Activated CD8-positive, alpha-beta T cell treated with anti-CD3 and anti-CD28 coated beads for 36 hours (primary cell): Measurements from ENCODE around the gene NSD1. TPM values are rescaled to one million over a fixed set of nuclear protein-coding genes. Genes with fewer than 3 reads are reported as not detected.

ENCODE experiments used
- ATAC-seq: fragments of 200-7000 bp; cut with Tn5 transposase; one replicate; pipeline ENCODE4 v1.10.0; 2021; ENCODE audit warnings: mild to moderate bottlenecking, moderate library complexity
- CTCF ChIA-PET: fragments of 350-600 bp; sonication (Branson Sonifier 250); formaldehyde crosslinking; loops from one replicate; lab custom pipeline; 2021; ENCODE audit warnings: antibody characterized with exemption; lab: Charles Lee
- POLR2A ChIA-PET: fragments of 350-600 bp; sonication (Branson Sonifier 250); formaldehyde crosslinking; loops from one replicate; lab custom pipeline; 2021; ENCODE audit warnings: antibody characterized with exemption; lab: Charles Lee
- DNase-seq: peaks from one replicate; pipeline ENCODE4 v3.0.0-alpha.2; 2020
- H3K27ac Mint-ChIP-seq: one replicate; pipeline ENCODE4 v1.8.0; 2021; ENCODE audit warnings: mild to moderate bottlenecking, mixed read lengths
- H3K27me3 Mint-ChIP-seq: one replicate; pipeline ENCODE4 v1.8.0; 2021; ENCODE audit warnings: mixed read lengths
- H3K36me3 Mint-ChIP-seq: one replicate; pipeline ENCODE4 v1.8.0; 2021; ENCODE audit warnings: low read depth, mixed read lengths
- H3K4me1 Mint-ChIP-seq: one replicate; pipeline ENCODE4 v1.8.0; 2021; ENCODE audit warnings: low read depth, mixed read lengths
- H3K4me3 Mint-ChIP-seq: one replicate; pipeline ENCODE4 v1.8.0; 2021; ENCODE audit warnings: mild to moderate bottlenecking, moderate library complexity, mixed read lengths
- H3K9me3 Mint-ChIP-seq: one replicate; pipeline ENCODE4 v1.8.0; 2021; ENCODE audit warnings: mixed read lengths
- CTCF ChIP-seq: fragments of 200-600 bp; IDR thresholded peaks from one replicate; pipeline ENCODE4 v1.8.0; 2022; ENCODE audit warnings: antibody characterized with exemption, mild to moderate bottlenecking
- intact Hi-C: fragments of 100-400 bp; cut with micrococcal nuclease; formaldehyde crosslinking; loops from one replicate; pipeline ENCODE4 v1.10.0; 2022
- total RNA-seq, 2 experiments: library from RNA; stranded (reverse); gene quantifications; one replicate each; pipeline ENCODE4 v1.2.3, GENCODE V29; 2021

NSD1 gene
- total RNA-seq, 2 experiments from 2014 or later: 60.1 to 64.8 TPM

GRCh38 chr5:177112589-177113220 lies 20.9 kb upstream of the NSD1 start:
- ATAC-seq (no peak), DNase-seq (no peak)
- Mint-ChIP-seq H3K36me3 (no peaks in the 10 kb centered on the region), H3K4me3 (no peak overlapping the region), H3K27ac (no peak overlapping the region), H3K4me1 (peaks cover 18% of the 10 kb centered on the region), H3K27me3 (no peaks in the 10 kb centered on the region), H3K9me3 (no peaks in the 10 kb centered on the region)
- no peak for TF ChIP-seq CTCF
- ChIA-PET CTCF (interaction anchor here (0.5 to 7.9 kb wide), 59 partner anchors 11 to 455 kb away, joined by 3 to 150 read pairs (median 5); partner anchors contain the start of genes FGFR4, PRELID1 and RAB24), POLR2A (interaction anchor here (0.5 to 2.0 kb wide), 4 partner anchors 36 to 230 kb away, joined by 3 to 4 read pairs (median 4); no protein-coding TSS in a partner anchor)
- intact Hi-C loops: loop anchor here (5.0 to 10.0 kb wide), 3 partner anchors 40 to 190 kb away; partner anchors contain the start of genes PRELID1 and RAB24

GRCh38 chr5:177113566-177114424 lies 19.8 kb upstream of the NSD1 start:
- Mint-ChIP-seq H3K4me1 (peaks cover 18% of the 10 kb centered on the region), H3K9me3 (no peaks in the 10 kb centered on the region), H3K27me3 (no peaks in the 10 kb centered on the region), H3K36me3 (no peaks in the 10 kb centered on the region), H3K4me3 (no peak overlapping the region), H3K27ac (no peak overlapping the region)
- ChIA-PET POLR2A (interaction anchor here (0.6 to 1.6 kb wide), 6 partner anchors 11 to 288 kb away, joined by 3 to 4 read pairs (median 4); partner anchors contain the start of genes PRELID1 and RAB24), CTCF (interaction anchor here (0.7 to 7.9 kb wide), 54 partner anchors 9 to 453 kb away, joined by 3 to 150 read pairs (median 5); partner anchors contain the start of genes FGFR4, PRELID1 and RAB24)
- DNase-seq (peak; percentile 86), ATAC-seq (peak; percentile 72)
- intact Hi-C loops: loop anchor here (5.0 to 10.0 kb wide), 3 partner anchors 41 to 189 kb away; partner anchors contain the start of genes PRELID1 and RAB24
- peak; percentile 98 for TF ChIP-seq CTCF

- peak; percentile 90 for DNase-seq
- Mint-ChIP-seq H3K9me3 (no peaks in the 10 kb centered on the region), H3K4me1 (peaks cover 17% of the 10 kb centered on the region), H3K4me3 (peak overlapping the region; percentile 47), H3K27ac (peak overlapping the region; percentile 81), H3K27me3 (no peaks in the 10 kb centered on the region), H3K36me3 (no peaks in the 10 kb centered on the region)
- intact Hi-C loops: loop anchor here (10.0 kb wide), 1 partner anchor 108 kb away; no protein-coding TSS in a partner anchor
- CTCF ChIA-PET: interaction anchor here (0.7 to 2.4 kb wide), 2 partner anchors 45 to 414 kb away, joined by 4 to 8 read pairs; no protein-coding TSS in a partner anchor
- POLR2A ChIA-PET: interaction anchor here (0.6 to 2.3 kb wide), 3 partner anchors 16 to 81 kb away, joined by 3 to 10 read pairs (median 4); no protein-coding TSS in a partner anchor
- peak; percentile 91 for ATAC-seq
- no peak for TF ChIP-seq CTCF
These were observed 16.8 kb upstream of the NSD1 start for GRCh38 chr5:177116631-177117373.

- no peak overlapping the region for H3K4me3 Mint-ChIP-seq
- ATAC-seq: no peak
- intact Hi-C loops: loop anchor here (10.0 kb wide), 1 partner anchor 107 kb away; no protein-coding TSS in a partner anchor
- H3K36me3 Mint-ChIP-seq: no peaks in the 10 kb centered on the region
- no peak for TF ChIP-seq CTCF
- H3K27ac Mint-ChIP-seq: peak overlapping the region; percentile 81
- POLR2A ChIA-PET: interaction anchor here (0.6 to 2.3 kb wide), 3 partner anchors 15 to 80 kb away, joined by 3 to 10 read pairs (median 4); no protein-coding TSS in a partner anchor
- H3K9me3 Mint-ChIP-seq: no peaks in the 10 kb centered on the region
- no peaks in the 10 kb centered on the region for H3K27me3 Mint-ChIP-seq
- peaks cover 15% of the 10 kb centered on the region for H3K4me1 Mint-ChIP-seq
- DNase-seq: no peak
- CTCF ChIA-PET: interaction anchor here (0.7 to 2.4 kb wide), 3 partner anchors 12 to 413 kb away, joined by 4 to 8 read pairs (median 7); no protein-coding TSS in a partner anchor
These were observed 16.0 kb upstream of the NSD1 start for GRCh38 chr5:177117441-177118045.
